SH-SY5Y (cell line): ENCODE data around the gene MYLK4.

Experiments used
- GATA2 ChIP-seq: IDR thresholded peaks from 2 replicates; pipeline ENCODE4 v1.6.1; 2011; ENCODE audit warnings: mild to moderate bottlenecking, low read depth, low read length
- GATA3 ChIP-seq: IDR thresholded peaks from 2 replicates; pipeline ENCODE4 v1.6.1; 2011; ENCODE audit warnings: low read depth, mild to moderate bottlenecking, low read length, moderate library complexity

Gene MYLK4

GRCh38 chr6:2784061-2784460 is 33.3 kb upstream of the MYLK4 start:
- TF ChIP-seq GATA3: no peak
- TF ChIP-seq GATA2: no peak

GRCh38 chr6:2783188-2783963 is 32.7 kb upstream of the MYLK4 start:
- TF ChIP-seq GATA3 (no peak), GATA2 (no peak)

DNA sequence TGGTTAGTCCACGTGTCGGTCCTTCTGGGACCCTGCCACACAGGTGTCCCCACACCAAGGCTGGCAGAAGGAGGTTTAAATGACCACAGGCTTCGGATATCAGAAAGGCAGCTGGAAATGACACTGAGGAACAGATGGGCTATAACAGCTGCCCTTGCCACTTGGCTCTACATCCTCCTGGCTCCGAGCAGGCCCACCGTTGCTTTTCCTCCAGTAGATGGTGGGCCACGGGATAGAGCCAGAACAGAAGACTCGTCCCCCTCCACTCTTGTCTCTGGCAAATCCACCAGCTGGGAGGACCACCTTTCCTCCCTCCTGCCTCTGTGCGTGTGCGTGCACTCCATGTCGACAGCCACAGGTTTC is 32.1 kb upstream of the MYLK4 start:
- TF ChIP-seq GATA3 (no peak), GATA2 (no peak)

- TF ChIP-seq GATA3 (no peak), GATA2 (no peak)
These were observed 31.6 kb upstream of the MYLK4 start for GRCh38 chr6:2782356-2782708.

- TF ChIP-seq GATA2 (no peak), GATA3 (no peak)
These were observed 31.1 kb upstream of the MYLK4 start for GRCh38 chr6:2781685-2782355.

DNA sequence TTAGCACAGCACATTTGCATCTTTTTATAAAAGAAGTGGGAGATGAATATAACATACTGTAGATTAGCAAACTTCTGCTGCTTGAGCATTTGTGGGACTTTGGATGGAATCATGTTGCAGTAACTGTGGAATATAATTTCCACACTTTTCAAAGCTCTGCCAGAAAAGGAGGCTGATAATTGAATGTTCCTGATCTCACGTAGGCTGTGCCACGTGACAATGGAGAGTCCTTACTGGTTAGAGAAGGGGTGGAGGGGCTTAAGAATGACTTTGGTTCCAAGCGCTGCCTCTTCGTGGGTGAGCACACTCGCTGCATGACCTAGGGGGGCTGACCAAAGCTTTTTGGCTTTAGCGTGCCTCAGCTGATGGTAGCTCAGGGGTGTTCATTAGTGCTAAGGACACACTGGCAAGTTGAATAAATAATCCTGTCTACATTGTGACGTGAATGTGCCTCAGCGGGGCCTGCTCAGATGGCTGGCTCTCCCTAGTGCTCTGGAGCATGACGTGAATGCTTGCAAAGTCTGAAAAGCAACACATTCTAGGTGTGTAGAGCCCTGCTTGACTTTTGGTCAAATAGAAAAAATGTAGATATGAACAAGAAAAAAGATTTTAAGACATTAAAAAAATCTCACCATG is 29.5 kb upstream of the MYLK4 start:
- TF ChIP-seq GATA2 (no peak), GATA3 (no peak)

- TF ChIP-seq GATA3: no peak
- no peak for TF ChIP-seq GATA2
These were observed 26.5 kb upstream of the MYLK4 start for GRCh38 chr6:2777249-2777648.

DNA sequence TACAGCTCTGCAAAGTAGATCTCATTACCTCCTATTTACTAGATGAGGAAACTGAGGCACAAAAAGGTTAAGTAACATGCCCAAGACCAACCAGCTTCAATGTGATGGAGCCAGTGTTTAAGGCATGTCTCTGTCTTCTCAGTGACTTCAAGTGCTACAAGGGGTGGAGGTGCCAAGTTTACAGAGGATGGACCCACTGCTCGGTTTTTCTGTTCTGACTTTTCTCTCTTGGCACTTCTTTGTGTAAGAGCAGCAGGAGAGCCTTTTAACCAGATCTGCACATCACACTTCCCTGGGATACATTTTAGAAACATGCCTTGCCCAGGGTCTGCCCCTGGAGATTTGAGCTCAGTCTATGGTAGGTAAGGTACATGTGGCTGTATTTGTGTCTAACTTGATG is 24.3 kb upstream of the MYLK4 start:
- TF ChIP-seq GATA2: no peak
- TF ChIP-seq GATA3: no peak

DNA sequence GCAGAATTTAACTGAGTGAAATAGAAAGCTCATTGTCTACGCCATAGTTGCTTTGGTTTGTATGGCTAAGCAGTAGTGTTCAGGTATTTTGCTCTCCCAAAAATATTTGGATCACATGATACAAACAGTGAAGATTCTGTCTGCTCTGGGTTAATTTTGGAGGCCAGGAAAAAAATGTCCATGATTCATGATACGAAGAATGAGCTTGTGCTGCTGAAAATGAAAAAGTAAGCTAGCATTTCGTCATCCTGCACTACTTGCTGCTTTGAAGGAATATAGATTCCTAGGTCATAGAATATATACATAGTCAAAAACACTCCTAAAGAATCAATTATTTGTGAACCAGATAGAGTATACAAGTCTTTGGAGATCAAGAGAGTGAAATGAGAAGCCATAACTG is 22.7 kb upstream of the MYLK4 start:
- TF ChIP-seq GATA2: no peak
- no peak for TF ChIP-seq GATA3

- TF ChIP-seq GATA3 (no peak), GATA2 (no peak)
These were observed 22.1 kb upstream of the MYLK4 start for GRCh38 chr6:2772840-2773239.

DNA sequence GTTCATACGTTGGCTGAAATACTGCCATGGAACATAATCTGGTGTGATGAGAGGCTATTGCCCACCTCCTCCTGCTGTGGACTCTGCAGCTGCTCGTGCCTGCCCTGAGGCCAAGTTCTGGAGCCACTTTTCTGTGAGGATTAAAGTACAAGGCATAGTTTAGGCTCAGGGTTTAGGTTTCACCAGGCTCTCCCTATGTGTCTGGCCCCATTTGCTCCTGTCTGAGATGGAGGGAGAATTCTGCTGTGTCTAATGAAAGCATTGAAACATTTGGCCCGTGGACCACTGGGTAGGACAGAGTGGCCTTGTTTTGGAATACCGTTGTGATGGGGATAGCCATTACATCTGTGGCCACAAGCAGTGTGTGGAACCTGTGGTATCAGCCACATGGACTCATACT is 20.4 kb upstream of the MYLK4 start:
- TF ChIP-seq GATA2 (no peak), GATA3 (no peak)

DNA sequence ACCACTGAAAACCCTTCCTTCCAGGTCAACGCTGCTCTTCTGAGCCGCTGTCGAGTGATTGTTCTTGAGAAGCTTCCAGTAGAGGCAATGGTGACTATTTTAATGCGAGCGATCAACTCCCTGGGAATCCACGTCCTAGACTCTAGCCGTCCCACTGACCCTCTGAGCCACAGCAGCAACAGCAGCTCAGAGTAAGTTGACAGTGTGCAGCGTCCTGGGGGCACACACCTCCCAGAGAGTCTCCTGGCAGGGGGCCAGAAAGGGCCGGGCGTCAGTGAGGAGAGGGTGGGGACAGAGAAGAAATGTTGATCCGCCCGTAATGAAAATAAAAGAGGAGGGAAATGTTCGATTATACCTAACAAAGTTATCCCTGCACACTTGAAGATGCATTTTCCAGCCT is 19.4 kb upstream of the MYLK4 start:
- TF ChIP-seq GATA2: no peak
- no peak for TF ChIP-seq GATA3

GRCh38 chr6:2768696-2769095 is 18.0 kb upstream of the MYLK4 start:
- TF ChIP-seq GATA2 (no peak), GATA3 (no peak)

DNA sequence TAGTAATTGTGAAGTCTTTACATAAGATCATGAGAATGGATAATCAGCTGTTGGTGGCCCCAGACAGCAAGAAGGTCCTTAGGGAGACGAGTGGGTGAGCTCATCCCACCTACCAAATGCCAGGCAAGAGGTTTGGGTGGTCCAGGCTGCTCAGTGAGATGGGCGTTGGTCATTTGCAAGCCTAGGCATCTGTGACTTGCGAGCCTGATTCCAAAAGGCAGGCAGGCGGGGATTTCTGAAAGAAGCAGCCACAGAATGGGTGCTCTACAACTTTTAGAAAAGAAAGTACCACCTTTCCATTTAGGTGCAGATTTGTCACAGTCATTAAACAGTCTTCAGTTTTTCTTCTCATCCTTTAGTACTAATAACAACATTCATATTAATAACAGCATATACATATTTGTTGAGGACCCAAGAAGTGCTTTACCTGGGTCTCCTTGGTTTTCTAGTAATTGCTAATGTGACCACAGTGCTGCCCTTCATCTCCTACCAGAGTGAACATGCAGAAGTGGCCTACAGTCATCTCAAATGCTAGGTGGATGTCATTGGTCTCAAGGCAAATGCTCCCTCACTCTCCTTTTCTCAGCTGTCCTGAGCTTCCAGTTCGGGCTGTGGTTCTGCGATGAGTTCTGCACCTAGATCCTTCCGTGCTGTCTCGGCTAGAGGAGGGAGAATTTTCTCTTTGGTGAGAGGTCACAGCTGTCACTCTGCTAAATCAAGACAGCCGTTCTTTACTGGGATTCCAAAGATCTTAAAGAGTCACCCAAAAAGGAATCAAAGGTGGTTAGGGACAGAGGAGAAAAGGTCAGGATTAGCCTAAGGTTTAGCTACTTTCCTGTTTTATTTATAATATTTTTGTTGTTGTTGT is 17.2 kb upstream of the MYLK4 start:
- no peak for TF ChIP-seq GATA2
- TF ChIP-seq GATA3: no peak
